Posterior cingulate gyrus (tissue), 11 donors: ENCODE measurements around the gene CLTA.
A peak's percentile ranks its signal among the peaks of the same experiment; 100 is the strongest.

Experiments
- DNase-seq, 10 donors: peaks; one replicate each; pipeline versions ENCODE4 v3.0.0 to v3.0.0-alpha.2; 2020 to 2021; ENCODE audit warnings: mixed read lengths in 3 of 10
- intact Hi-C: fragments of 100-400 bp; cut with DNase I; formaldehyde crosslinking; loops from one replicate; pipeline ENCODE4 v1.15.1; 2023

The CLTA gene

GRCh38 chr9:36190388-36191289 lies at the start of gene CLTA:
Gene CLTA, plus strand, starts transcription at chr9:36190921. Its CDS starts 136 bp downstream, at chr9:36191057.
- DNase-seq = peak; percentile 93 to 99 (median 98)
- intact Hi-C loops = loop anchor here (2.0 kb wide), 1 partner anchor 68 kb away; the partner anchor contains the start of gene GNE

- intact Hi-C loops = no loop called here
- peak in 4 of 10 donors; percentile 35 to 88 (median 62) for DNase-seq
These were observed 49.4 kb upstream of the CLTA start for GRCh38 chr9:36141288-36141687.

GRCh38 chr9:36141761-36142160 lies 49.0 kb upstream of the CLTA start:
- no peak for DNase-seq
- intact Hi-C loops = no loop called here

GRCh38 chr9:36142510-36143244 lies 48.0 kb upstream of the CLTA start:
- intact Hi-C loops = no loop called here
- peak in 2 of 10 donors; percentile 41 to 83 for DNase-seq

GRCh38 chr9:36143245-36143641 lies 47.5 kb upstream of the CLTA start:
- intact Hi-C loops = no loop called here
- peak in 1 of 10 donors; percentile 68 for DNase-seq

GRCh38 chr9:36144309-36145232 lies 46.1 kb upstream of the CLTA start:
- peak in 3 of 10 donors; percentile 11 to 37 (median 12) for DNase-seq
- intact Hi-C loops = no loop called here

- intact Hi-C loops = no loop called here
- no peak for DNase-seq
These were observed 44.8 kb upstream of the CLTA start for GRCh38 chr9:36145970-36146369.

- intact Hi-C loops = no loop called here
- peak in 3 of 10 donors; percentile 17 to 68 (median 57) for DNase-seq
These were observed 44.1 kb upstream of the CLTA start for GRCh38 chr9:36146651-36147050.

- intact Hi-C loops = no loop called here
- peak in 3 of 10 donors; percentile 32 to 78 (median 59) for DNase-seq
These were observed 43.1 kb upstream of the CLTA start for GRCh38 chr9:36147441-36148175.

GRCh38 chr9:36148311-36149051 lies 42.2 kb upstream of the CLTA start:
- peak; percentile 86 to 99 (median 96) for DNase-seq
- intact Hi-C loops = no loop called here

- intact Hi-C loops = no loop called here
- DNase-seq = peak in 2 of 10 donors; percentile 80
These were observed 41.5 kb upstream of the CLTA start for GRCh38 chr9:36149197-36149596.

GRCh38 chr9:36150574-36151315 lies 40.0 kb upstream of the CLTA start:
- peak in 3 of 10 donors; percentile 64 to 71 (median 69) for DNase-seq
- intact Hi-C loops = no loop called here

GRCh38 chr9:36151316-36152210 lies 39.2 kb upstream of the CLTA start:
- DNase-seq = peak in 3 of 10 donors; percentile 56 to 91 (median 69)
- intact Hi-C loops = no loop called here

- intact Hi-C loops = no loop called here
- DNase-seq = peak in 3 of 10 donors; percentile 34 to 41 (median 37)
These were observed 37.8 kb upstream of the CLTA start for GRCh38 chr9:36152741-36153438.

GRCh38 chr9:36153746-36154145 lies 37.0 kb upstream of the CLTA start:
- intact Hi-C loops = no loop called here
- peak in 2 of 10 donors; percentile 19 to 37 for DNase-seq

GRCh38 chr9:36154331-36154952 lies 36.3 kb upstream of the CLTA start:
- peak in 6 of 10 donors; percentile 29 to 86 (median 55) for DNase-seq
- intact Hi-C loops = no loop called here
